Subcutaneous adipose tissue (tissue), 4 donors: Measurements from ENCODE around the gene SLIT1. TPM values are rescaled to one million over a fixed set of nuclear protein-coding genes. Genes with fewer than 3 reads are reported as not detected.

ENCODE experiments used
- total RNA-seq, 4 donors: library from RNA; depleted of rRNA; stranded (reverse); fragments of >200 nt; gene quantifications; one replicate each; pipeline ENCODE4 v1.1.0, GENCODE V29; 2016
- TF ChIP-seq, protein P1 (sequence below): fragments of 450-650 bp; IDR thresholded peaks from one replicate; pipeline ENCODE4 v1.5.1; 2016; ENCODE audit warnings: low read depth, mild to moderate bottlenecking, control low read depth, antibody characterized with exemption, moderate library complexity

The SLIT1 gene
- total RNA-seq, 4 donors from 2014 or later: 0.19 to 0.44 (median 0.33) TPM; not detected in 1

DNA sequence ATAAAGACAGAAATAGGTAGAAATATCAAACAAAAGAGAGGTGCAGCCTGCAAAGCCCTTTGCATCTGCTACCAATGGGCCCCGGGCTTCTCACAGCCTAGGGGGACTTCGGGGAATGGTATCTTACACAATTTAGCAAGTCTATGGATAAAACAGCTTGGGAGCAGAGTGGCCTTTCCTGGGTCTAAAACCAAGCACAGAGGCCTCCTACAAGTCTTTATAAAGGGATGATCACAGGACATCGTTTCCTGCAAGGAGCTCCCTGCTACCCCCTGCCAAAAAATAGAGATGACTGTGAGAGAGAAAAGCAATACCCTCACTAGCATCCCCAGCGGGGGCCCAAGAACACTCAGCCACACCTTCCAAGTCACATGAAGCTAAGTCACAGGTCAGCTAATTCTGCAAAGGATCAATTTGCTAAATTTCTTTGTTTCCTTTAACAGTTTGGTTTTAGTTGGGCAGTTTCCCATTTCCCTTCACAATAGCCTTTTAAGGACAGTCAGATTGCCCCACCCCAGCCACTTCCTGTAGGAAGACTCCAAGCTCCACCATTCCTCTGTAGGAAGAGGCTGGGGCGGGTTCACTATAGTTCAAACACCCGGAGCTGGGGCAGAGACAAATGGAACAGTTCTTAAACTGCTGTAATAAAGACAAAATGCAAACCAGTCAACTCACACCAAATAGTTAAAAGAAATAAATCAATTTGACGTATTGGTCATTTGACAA, 105.5 kb downstream of the SLIT1 start:
- TF ChIP-seq, protein P1, sequence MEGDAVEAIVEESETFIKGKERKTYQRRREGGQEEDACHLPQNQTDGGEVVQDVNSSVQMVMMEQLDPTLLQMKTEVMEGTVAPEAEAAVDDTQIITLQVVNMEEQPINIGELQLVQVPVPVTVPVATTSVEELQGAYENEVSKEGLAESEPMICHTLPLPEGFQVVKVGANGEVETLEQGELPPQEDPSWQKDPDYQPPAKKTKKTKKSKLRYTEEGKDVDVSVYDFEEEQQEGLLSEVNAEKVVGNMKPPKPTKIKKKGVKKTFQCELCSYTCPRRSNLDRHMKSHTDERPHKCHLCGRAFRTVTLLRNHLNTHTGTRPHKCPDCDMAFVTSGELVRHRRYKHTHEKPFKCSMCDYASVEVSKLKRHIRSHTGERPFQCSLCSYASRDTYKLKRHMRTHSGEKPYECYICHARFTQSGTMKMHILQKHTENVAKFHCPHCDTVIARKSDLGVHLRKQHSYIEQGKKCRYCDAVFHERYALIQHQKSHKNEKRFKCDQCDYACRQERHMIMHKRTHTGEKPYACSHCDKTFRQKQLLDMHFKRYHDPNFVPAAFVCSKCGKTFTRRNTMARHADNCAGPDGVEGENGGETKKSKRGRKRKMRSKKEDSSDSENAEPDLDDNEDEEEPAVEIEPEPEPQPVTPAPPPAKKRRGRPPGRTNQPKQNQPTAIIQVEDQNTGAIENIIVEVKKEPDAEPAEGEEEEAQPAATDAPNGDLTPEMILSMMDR: no peak

DNA sequence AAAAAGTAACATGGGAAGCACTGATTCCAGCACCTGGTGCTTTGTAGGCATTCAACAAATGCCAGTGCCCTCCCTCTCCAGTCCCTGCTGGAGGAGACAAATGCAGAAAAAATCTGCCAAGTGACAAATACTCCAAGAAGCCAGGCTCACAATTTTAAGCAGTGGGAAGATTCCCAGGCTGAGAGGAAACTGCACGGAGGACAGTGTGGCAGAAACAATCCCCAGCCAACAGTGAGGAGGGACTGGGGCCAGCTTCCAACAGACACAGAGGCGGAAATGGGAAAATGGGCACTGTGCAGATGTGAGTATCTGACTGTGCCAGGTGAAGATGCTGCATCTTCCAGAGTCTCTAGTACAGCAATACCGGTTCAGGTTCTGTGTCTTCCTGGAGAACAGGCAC, 106.3 kb downstream of the SLIT1 start:
- TF ChIP-seq, protein P1: no peak

DNA sequence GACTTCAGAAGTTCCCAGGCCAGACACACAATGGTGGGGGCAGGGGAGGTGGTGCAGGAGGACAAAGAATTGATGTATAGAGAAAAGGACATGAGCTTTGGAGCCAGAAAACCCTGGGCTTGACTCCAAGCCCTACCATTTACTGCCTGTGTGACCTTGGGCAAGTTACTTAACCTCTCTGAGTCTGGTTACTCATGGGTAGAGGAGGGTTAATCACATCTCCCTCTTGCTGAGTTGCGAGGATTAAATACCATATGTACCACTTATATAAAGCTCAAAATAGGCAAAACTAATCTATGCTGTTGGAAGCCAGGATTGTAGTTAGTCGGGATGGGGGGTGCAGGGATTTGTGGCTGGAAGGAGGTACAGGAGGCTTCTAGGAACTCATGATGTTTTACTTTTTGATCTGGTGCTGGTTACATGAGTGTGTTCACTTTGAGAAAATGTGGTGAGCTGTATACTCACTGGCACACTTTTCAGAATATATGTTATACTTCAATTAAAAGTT, 106.8 kb downstream of the SLIT1 start:
- TF ChIP-seq, protein P1: no peak

DNA sequence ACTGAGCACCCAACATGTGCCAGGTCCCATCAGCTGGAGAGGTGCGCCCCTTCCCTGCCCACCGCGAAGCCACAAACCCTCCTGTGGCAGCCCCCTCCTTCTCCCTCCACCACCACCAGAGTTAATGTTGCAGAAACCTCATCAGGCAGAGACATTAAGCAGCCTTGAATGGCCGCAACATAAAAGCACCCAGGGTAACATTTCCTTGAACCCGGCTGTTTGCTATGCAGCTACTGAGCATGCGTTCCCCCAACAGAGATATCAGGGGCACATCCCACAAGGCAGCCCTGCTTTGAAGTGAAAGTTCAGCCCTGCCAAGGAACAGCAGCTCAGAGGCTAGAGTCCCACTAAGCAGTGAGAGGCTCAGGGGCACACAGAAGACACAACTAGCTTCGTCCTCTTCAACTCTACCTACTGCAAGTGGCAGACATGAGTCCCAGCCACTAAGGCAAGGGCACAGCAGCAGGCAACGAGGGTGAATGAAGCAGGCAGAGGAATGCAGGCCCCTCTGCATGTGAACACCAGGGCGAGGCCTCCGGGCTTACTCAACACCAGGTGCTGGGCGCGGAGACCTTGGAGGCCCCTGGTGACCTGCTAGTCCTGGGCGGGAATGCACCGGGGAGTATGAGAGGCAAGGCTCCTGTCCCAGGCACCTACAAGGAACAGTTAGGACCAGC, 107.4 kb downstream of the SLIT1 start:
- TF ChIP-seq, protein P1: no peak

DNA sequence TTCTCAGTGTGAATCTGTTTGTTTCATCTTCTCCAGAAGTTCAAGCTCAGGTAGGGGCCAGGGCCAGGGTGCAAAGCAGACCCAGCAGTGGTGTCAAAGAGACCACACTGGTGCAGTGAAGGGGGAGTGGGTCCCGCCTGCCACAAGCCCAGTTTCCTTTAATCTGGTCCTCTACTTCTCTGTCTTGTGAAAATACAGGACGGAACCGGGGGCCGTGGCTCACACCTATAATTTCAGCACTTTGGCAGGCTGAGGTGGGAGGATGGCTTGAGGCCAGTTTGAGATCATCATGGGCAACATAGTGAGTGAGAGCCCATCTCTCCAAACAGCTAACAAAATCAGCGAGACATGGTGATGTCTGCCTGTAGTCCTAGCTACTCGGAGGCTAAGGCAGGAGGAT, 109.0 kb downstream of the SLIT1 start:
- TF ChIP-seq, protein P1: no peak

DNA sequence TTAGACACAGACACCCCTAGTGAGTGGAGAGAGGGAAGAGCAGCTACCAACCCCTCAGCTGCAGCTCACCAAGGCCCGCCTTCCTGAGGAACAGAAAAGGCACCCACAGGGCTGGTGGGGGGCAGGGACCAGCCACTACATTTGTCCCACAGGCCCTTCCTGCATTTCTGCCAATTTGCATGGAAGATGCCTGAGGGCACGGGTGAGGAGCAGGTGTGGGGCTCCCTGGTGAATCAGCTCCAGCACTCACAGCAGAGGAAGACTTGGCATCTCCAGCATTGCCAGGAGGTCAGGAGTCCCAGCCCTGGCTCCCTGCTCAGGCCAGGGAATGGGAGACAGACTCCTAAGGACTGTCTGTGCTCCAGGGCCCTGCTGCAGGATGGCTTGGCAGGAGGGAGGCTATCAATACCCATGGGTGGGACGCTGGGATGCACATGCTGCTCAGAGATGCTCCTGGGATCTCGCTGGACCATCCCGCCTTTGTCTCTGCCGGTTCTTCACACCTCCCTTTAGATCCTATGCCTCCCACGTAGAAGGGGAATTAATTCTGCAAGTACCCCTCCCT, 109.7 kb downstream of the SLIT1 start:
- TF ChIP-seq, protein P1: no peak

DNA sequence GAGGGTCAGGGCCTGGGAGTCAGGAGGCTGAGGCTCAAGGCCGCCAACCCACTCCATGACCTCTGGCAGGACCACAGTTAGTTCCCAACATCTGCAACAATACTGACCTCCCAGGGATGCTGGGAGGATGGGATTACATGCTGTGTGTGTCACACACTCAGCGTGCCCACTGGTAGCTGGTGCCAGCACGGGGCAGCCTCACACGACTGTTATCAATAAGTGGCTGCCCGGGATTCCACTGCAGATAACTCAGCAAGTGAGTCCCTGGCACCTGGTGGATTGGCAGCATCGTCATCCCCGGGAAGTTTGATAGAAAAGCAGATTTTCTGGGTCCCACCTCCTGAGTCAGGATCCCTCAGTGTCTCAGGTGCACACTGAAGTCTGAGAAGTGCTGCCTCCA, 110.3 kb downstream of the SLIT1 start:
- TF ChIP-seq, protein P1: no peak
